Bronchial epithelial cell (primary cell): ENCODE data around the gene MZF1. TPM values are rescaled to one million over a fixed set of nuclear protein-coding genes. Genes with fewer than 3 reads are reported as not detected.

ENCODE experiments used
- DNase-seq: peaks from one replicate; pipeline ENCODE4 v3.0.0-alpha.2; 2010; ENCODE audit warnings: low read depth
- FAIRE-seq: peaks from 2 replicates; lab custom pipeline; 2011; peaks lifted over from hg19 to GRCh38; lab: Jason Lieb, UNC
- H3K27me3 ChIP-seq: 2 replicates; pipeline ENCODE4 v1.5.1; 2011; ENCODE audit warnings: low read length; ENCODE audit not compliant: control insufficient read depth, insufficient read depth
- H3K36me3 ChIP-seq: 2 replicates; pipeline ENCODE4 v1.5.1; 2011; ENCODE audit warnings: low read length; ENCODE audit not compliant: control insufficient read depth, insufficient read depth
- H3K4me3 ChIP-seq: 2 replicates; pipeline ENCODE4 v1.5.1; 2011; ENCODE audit warnings: mild to moderate bottlenecking, low read depth, low read length, control low read depth
- CTCF ChIP-seq: IDR thresholded peaks from 2 replicates; pipeline ENCODE4 v1.5.1; 2011; ENCODE audit warnings: mild to moderate bottlenecking, moderate library complexity, low read length, control low read depth, inconsistent platforms; ENCODE audit not compliant: insufficient read depth, severe bottlenecking
- total RNA-seq: library from RNA; depleted of rRNA; stranded (reverse); fragments of >200 nt; gene quantifications from 2 replicates; pipeline ENCODE4 v1.2.1, GENCODE V29; 2014

MZF1 gene
- total RNA-seq, 1 donor from 2014 or later: 14.7 TPM

GRCh38 chr19:58569943-58570670, 3.0 kb downstream of the MZF1 start:
- no peak for FAIRE-seq
- H3K27me3 ChIP-seq: no peaks in the 10 kb centered on the region
- DNase-seq: no peak
- no peak for TF ChIP-seq CTCF
- H3K36me3 ChIP-seq: peaks cover 19% of the 10 kb centered on the region
- H3K4me3 ChIP-seq: no peak overlapping the region

- TF ChIP-seq CTCF: no peak
- no peak for DNase-seq
- Histone ChIP-seq H3K27me3 (no peaks in the 10 kb centered on the region), H3K36me3 (peaks cover 19% of the 10 kb centered on the region), H3K4me3 (no peak overlapping the region)
- FAIRE-seq: no peak
Observed at GRCh38 chr19:58569191-58569942, 3.8 kb downstream of the MZF1 start.

- no peak overlapping the region for H3K4me3 ChIP-seq
- peaks cover 19% of the 10 kb centered on the region for H3K36me3 ChIP-seq
- FAIRE-seq: no peak
- DNase-seq: no peak
- H3K27me3 ChIP-seq: no peaks in the 10 kb centered on the region
- no peak for TF ChIP-seq CTCF
Observed at GRCh38 chr19:58568453-58569130, 4.5 kb downstream of the MZF1 start.

GRCh38 chr19:58566989-58567388, 6.1 kb downstream of the MZF1 start:
- FAIRE-seq: no peak
- Histone ChIP-seq H3K36me3 (peaks cover 19% of the 10 kb centered on the region), H3K4me3 (no peak overlapping the region), H3K27me3 (no peaks in the 10 kb centered on the region)
- no peak for DNase-seq
- TF ChIP-seq CTCF: no peak

- no peak for TF ChIP-seq CTCF
- no peak for DNase-seq
- Histone ChIP-seq H3K27me3 (no peaks in the 10 kb centered on the region), H3K36me3 (peaks cover 5% of the 10 kb centered on the region), H3K4me3 (no peak overlapping the region)
- no peak for FAIRE-seq
Observed at GRCh38 chr19:58563823-58564222, 9.3 kb downstream of the MZF1 start.
